GM18498 (cell line): Measurements from ENCODE around the gene MSANTD7.

Experiments used
- ATAC-seq: cut with Tn5 transposase; IDR thresholded peaks from one replicate; pipeline ENCODE4 v1.9.1; 2021; ENCODE audit warnings: mild to moderate bottlenecking, moderate library complexity; ENCODE audit not compliant: unreplicated experiment

MSANTD7 gene

DNA sequence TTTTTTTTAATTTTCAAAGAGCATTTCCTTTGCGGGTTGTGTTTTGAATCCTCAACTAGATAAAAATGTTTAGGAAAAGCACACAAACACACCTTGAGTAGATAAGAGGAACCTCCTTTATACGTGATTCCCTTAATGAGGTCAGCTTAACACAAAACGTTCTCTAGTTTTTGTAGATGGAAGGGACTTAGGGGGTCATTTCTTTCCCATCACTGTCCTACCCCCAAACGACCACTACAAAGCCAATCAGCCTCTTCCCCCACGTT, 41.8 kb downstream of the MSANTD7 start:
- ATAC-seq: no peak

DNA sequence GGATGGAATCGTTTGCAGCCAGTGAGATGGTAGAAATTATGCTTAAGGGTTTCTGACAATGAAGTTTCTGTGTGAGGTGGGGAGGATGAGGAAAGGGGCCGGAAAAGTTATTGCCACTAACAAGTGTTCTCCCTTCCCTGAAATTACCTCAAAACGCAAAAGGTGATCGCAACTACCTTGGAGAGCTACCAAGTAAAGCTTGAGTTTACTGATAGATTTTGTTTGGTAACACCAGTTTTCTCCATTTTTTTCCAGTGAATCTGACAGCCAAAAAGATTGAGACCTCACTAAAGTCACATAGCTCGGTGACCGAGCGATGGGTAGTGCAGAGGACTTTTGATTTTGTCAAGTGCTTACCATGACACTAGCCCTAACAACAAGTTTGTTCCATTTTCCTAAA, 42.1 kb downstream of the MSANTD7 start:
- no peak for ATAC-seq

DNA sequence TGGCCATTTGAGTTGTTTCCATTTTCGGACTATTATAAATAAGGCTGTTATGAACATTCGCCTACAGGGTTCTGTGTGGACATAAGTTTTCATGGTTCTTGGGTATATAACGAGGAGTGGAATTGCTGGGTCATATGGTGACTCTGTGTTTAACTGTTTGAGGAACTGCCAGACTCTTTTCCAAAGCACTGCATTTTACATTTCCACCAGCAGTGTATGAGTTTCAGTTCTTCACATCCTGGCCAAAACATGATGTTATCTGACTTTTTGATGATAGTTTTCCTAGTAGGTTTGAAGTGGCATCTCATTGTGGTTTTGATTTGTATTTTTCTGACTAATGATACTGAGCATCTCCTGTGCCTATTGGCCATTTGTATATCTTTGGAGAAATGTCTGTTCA, 46.0 kb downstream of the MSANTD7 start:
- no peak for ATAC-seq
